HL-60 (cell line): ENCODE data around the gene IGSF23.

ENCODE experiments used
- DNase-seq, 2 experiments: peaks; one replicate each; pipeline ENCODE4 v3.0.0-alpha.2; 2010 to 2020; ENCODE audit warnings: low read depth in 1 of 2, low spot score in 1 of 2
- H3K27ac ChIP-seq: fragments of 250-450 bp; sonication (Bioruptor Pico); replicated peaks from 2 replicates; pipeline ENCODE4 v1.5.1; 2020; ENCODE audit warnings: mild to moderate bottlenecking, moderate library complexity
- H3K27me3 ChIP-seq: fragments of 250-450 bp; sonication (Bioruptor Pico); 2 replicates; pipeline ENCODE4 v1.5.1; 2021; ENCODE audit warnings: mild to moderate bottlenecking, moderate library complexity; ENCODE audit not compliant: insufficient read depth, poor library complexity, severe bottlenecking
- H3K4me3 ChIP-seq: replicated peaks from 2 replicates; pipeline ENCODE4 v1.5.1; 2011; ENCODE audit warnings: mild to moderate bottlenecking, control low read depth, low read length; ENCODE audit not compliant: insufficient read depth
- GABPA ChIP-seq: IDR thresholded peaks from 2 replicates; pipeline ENCODE4 v1.6.1; 2012; ENCODE audit warnings: low read depth
- POLR2AphosphoS5 ChIP-seq: IDR thresholded peaks from 2 replicates; pipeline ENCODE4 v1.6.1; 2012; ENCODE audit warnings: low read depth
- SPI1 ChIP-seq: IDR thresholded peaks from 2 replicates; pipeline ENCODE4 v1.6.1; 2012; ENCODE audit warnings: low read depth, mild to moderate bottlenecking, borderline replicate concordance
- TF ChIP-seq, protein P1 (sequence below): IDR thresholded peaks from one replicate; pipeline ENCODE4 v1.5.1; 2011; ENCODE audit warnings: low read length, control low read depth, inconsistent platforms; ENCODE audit not compliant: insufficient read depth
- TF ChIP-seq, protein P2 (sequence below): IDR thresholded peaks from 2 replicates; pipeline ENCODE4 v1.6.1; 2012; ENCODE audit warnings: low read depth; ENCODE audit not compliant: insufficient replicate concordance

Gene IGSF23

GRCh38 chr19:44571830-44572580 is 41.4 kb upstream of the IGSF23 start:
- Histone ChIP-seq H3K27ac (no peak overlapping the region), H3K4me3 (no peak overlapping the region), H3K27me3 (no peaks in the 10 kb centered on the region)
- DNase-seq: no peak
- TF ChIP-seq POLR2AphosphoS5: no peak
- TF ChIP-seq SPI1: no peak
- TF ChIP-seq, protein P1, sequence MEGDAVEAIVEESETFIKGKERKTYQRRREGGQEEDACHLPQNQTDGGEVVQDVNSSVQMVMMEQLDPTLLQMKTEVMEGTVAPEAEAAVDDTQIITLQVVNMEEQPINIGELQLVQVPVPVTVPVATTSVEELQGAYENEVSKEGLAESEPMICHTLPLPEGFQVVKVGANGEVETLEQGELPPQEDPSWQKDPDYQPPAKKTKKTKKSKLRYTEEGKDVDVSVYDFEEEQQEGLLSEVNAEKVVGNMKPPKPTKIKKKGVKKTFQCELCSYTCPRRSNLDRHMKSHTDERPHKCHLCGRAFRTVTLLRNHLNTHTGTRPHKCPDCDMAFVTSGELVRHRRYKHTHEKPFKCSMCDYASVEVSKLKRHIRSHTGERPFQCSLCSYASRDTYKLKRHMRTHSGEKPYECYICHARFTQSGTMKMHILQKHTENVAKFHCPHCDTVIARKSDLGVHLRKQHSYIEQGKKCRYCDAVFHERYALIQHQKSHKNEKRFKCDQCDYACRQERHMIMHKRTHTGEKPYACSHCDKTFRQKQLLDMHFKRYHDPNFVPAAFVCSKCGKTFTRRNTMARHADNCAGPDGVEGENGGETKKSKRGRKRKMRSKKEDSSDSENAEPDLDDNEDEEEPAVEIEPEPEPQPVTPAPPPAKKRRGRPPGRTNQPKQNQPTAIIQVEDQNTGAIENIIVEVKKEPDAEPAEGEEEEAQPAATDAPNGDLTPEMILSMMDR: no peak
- TF ChIP-seq, protein P2, sequence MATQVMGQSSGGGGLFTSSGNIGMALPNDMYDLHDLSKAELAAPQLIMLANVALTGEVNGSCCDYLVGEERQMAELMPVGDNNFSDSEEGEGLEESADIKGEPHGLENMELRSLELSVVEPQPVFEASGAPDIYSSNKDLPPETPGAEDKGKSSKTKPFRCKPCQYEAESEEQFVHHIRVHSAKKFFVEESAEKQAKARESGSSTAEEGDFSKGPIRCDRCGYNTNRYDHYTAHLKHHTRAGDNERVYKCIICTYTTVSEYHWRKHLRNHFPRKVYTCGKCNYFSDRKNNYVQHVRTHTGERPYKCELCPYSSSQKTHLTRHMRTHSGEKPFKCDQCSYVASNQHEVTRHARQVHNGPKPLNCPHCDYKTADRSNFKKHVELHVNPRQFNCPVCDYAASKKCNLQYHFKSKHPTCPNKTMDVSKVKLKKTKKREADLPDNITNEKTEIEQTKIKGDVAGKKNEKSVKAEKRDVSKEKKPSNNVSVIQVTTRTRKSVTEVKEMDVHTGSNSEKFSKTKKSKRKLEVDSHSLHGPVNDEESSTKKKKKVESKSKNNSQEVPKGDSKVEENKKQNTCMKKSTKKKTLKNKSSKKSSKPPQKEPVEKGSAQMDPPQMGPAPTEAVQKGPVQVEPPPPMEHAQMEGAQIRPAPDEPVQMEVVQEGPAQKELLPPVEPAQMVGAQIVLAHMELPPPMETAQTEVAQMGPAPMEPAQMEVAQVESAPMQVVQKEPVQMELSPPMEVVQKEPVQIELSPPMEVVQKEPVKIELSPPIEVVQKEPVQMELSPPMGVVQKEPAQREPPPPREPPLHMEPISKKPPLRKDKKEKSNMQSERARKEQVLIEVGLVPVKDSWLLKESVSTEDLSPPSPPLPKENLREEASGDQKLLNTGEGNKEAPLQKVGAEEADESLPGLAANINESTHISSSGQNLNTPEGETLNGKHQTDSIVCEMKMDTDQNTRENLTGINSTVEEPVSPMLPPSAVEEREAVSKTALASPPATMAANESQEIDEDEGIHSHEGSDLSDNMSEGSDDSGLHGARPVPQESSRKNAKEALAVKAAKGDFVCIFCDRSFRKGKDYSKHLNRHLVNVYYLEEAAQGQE: no peak
- no peak for TF ChIP-seq GABPA

GRCh38 chr19:44572581-44572900 is 40.8 kb upstream of the IGSF23 start:
- H3K4me3 ChIP-seq: no peak overlapping the region
- DNase-seq: peak in 1 of 2 experiments; percentile 51
- H3K27ac ChIP-seq: no peak overlapping the region
- no peaks in the 10 kb centered on the region for H3K27me3 ChIP-seq
- TF ChIP-seq SPI1 (no peak), GABPA (no peak), POLR2AphosphoS5 (no peak)
- TF ChIP-seq, protein P1: no peak
- TF ChIP-seq, protein P2: no peak

- Histone ChIP-seq H3K27me3 (no peaks in the 10 kb centered on the region), H3K4me3 (no peak overlapping the region), H3K27ac (no peak overlapping the region)
- TF ChIP-seq, protein P2: no peak
- TF ChIP-seq POLR2AphosphoS5 (no peak), GABPA (no peak), SPI1 (no peak)
- TF ChIP-seq, protein P1: no peak
- DNase-seq: no peak
These were observed 40.2 kb upstream of the IGSF23 start for GRCh38 chr19:44573183-44573582.
